ENCODE measurements around the gene RIN1. TPM values are rescaled to one million over a fixed set of nuclear protein-coding genes. Genes with fewer than 3 reads are reported as not detected.

RIN1 gene
- total and polyA plus RNA-seq, 2 of the 13 experiments (the other 11 are each of a cell fraction or from before 2014, with no cell fraction given), result 2.4 to 4.1 TPM

- DNase-seq (ENCODE audit: low spot score) (no peak), ATAC-seq (no peak), FAIRE-seq (no peak)
- POLR2A ChIA-PET, result interaction anchor here (0.6 kb wide), 2 partner anchors 77 to 238 kb away, joined by 4 read pairs; no protein-coding TSS in a partner anchor
- BruUV-seq (replicated peaks), result no TSS peak
- Histone ChIP-seq H3K9me3 (ENCODE audit: low read length) (no peaks in the 10 kb centered on the region), H3K4me3 (replicated peaks in 1 of 3; ENCODE audit: insufficient read depth in 1 of 3, low read depth in 2 of 3, low read length in 3 of 3) (peak overlapping the region; percentile 11 to 85 (median 83); a peak in 4 of 6 replicates), H4K20me1 (ENCODE audit: insufficient read depth, low read length) (no peaks in the 10 kb centered on the region), H3K4me1 (ENCODE audit: insufficient read depth, low read length) (peaks cover 76% of the 10 kb centered on the region), H2AFZ (ENCODE audit: low read length) (no peak overlapping the region), H3K9ac (ENCODE audit: insufficient read depth, low read depth, low read length) (peak overlapping the region; percentile 79), H3K36me3 (replicated peaks in 1 of 2; ENCODE audit: control insufficient read depth in 1 of 2, insufficient read depth in 2 of 2, low read length in 2 of 2) (peaks cover 2 to 6% of the 10 kb centered on the region in 2 experiments; a peak in 3 of 5 replicates), H3K4me2 (ENCODE audit: low read depth, low read length) (peak overlapping the region; percentile 91), H3K27me3 (ENCODE audit: control insufficient read depth in 1 of 2, insufficient read depth in 2 of 2, low read length in 2 of 2) (no peaks in the 10 kb centered on the region; a peak in 1 of 5 replicates), H3K79me2 (ENCODE audit: insufficient read depth, low read length) (peaks cover 48% of the 10 kb centered on the region), H3K27ac (ENCODE audit: extremely low read length, insufficient read depth, low read length) (peak overlapping the region; percentile 85)
- intact Hi-C loops (cut with micrococcal nuclease; ENCODE audit: unreplicated experiment), result no loop called here
- CTCF ChIA-PET (ENCODE audit: low intra/inter-chr PET ratio, low total read pairs), result no interaction called here
- TF ChIP-seq GATAD2A (CRISPR knock-in tag; IDR thresholded peaks at IDR 0.05) (peak; percentile 28; the same call in 1 of the 2 replicates), ZFX (CRISPR knock-in tag; IDR thresholded peaks at IDR 0.05; ENCODE audit: low read depth) (peak; percentile 15; the same call in 1 of the 2 replicates), GZF1 (CRISPR knock-in tag; IDR thresholded peaks at IDR 0.05) (peak; percentile 97), MIXL1 (CRISPR knock-in tag; IDR thresholded peaks at IDR 0.05) (no peak), MAZ (IDR thresholded peaks at IDR 0.05; ENCODE audit: borderline replicate concordance, low read depth, low read length) (no peak), MAZ (CRISPR knock-in tag; IDR thresholded peaks at IDR 0.05; ENCODE audit: low read depth) (0 out of 2 replicates have a peak, but pooled peaks have one; percentile 15), ZGPAT (CRISPR knock-in tag; IDR thresholded peaks at IDR 0.05) (no peak), DR1 (CRISPR knock-in tag; IDR thresholded peaks at IDR 0.05) (peak; percentile 19; the same call in 1 of the 2 replicates), CEBPG (CRISPR knock-in tag; IDR thresholded peaks at IDR 0.05) (peak; percentile 26; the same call in 1 of the 2 replicates)
- in situ Hi-C loops (cut with HindIII; ENCODE audit: extremely low pct_ligation_motif_present, low pct_unique_long_range_greater_than_20kb), result no loop called here
- WGBS (ENCODE audit: low lambda C conversion rate), result 20% methylated on average over 2 of the region's 2 CpGs
Observed at GRCh38 chr11:66349084-66349386, 12.8 kb upstream of the RIN1 start.

All from HepG2 (cell line).